Inferior parietal cortex (tissue), 1 donor: Measurements from ENCODE around the gene ANKRD39.

ENCODE experiments used
- DNase-seq: peaks from one replicate; pipeline ENCODE4 v3.0.0-alpha.2; 2016; ENCODE audit errors: extremely low spot score

Gene ANKRD39

GRCh38 chr2:96856776-96857666 is 795 bp downstream of the ANKRD39 start:
- peak; percentile 43 for DNase-seq

GRCh38 chr2:96853321-96853720 is 4.5 kb downstream of the ANKRD39 start:
- no peak for DNase-seq

GRCh38 chr2:96852667-96853066 is 5.1 kb downstream of the ANKRD39 start:
- no peak for DNase-seq

GRCh38 chr2:96848264-96848663 is 9.6 kb downstream of the ANKRD39 start:
- DNase-seq = no peak

GRCh38 chr2:96847586-96847985 is 10.2 kb downstream of the ANKRD39 start:
- DNase-seq = no peak

GRCh38 chr2:96846825-96847224 is 11.0 kb downstream of the ANKRD39 start:
- DNase-seq = no peak

- DNase-seq = no peak
Measured at GRCh38 chr2:96844405-96844808, 13.4 kb downstream of the ANKRD39 start.

- DNase-seq = no peak
Measured at GRCh38 chr2:96843538-96844268, 14.1 kb downstream of the ANKRD39 start, which contains the start of gene ANKRD23. Gene ANKRD23, minus strand, starts transcription at chr2:96844021. Its CDS starts 29 bp downstream, at chr2:96843992.

GRCh38 chr2:96842600-96842999 is 15.2 kb downstream of the ANKRD39 start:
- DNase-seq = no peak

GRCh38 chr2:96841701-96842495 is 15.9 kb downstream of the ANKRD39 start:
- no peak for DNase-seq

GRCh38 chr2:96839875-96840850 is 17.7 kb downstream of the ANKRD39 start:
- no peak for DNase-seq

GRCh38 chr2:96839293-96839874 is 18.4 kb downstream of the ANKRD39 start:
- no peak for DNase-seq

- DNase-seq = no peak
Measured at GRCh38 chr2:96838345-96839292, 19.2 kb downstream of the ANKRD39 start.

GRCh38 chr2:96837575-96837974 is 20.2 kb downstream of the ANKRD39 start:
- DNase-seq = no peak

GRCh38 chr2:96835830-96836229 is 22.0 kb downstream of the ANKRD39 start:
- no peak for DNase-seq

GRCh38 chr2:96832754-96833507 is 24.9 kb downstream of the ANKRD39 start:
- DNase-seq = no peak

- no peak for DNase-seq
Measured at GRCh38 chr2:96832408-96832753, 25.4 kb downstream of the ANKRD39 start.

GRCh38 chr2:96831679-96832078 is 26.1 kb downstream of the ANKRD39 start:
- no peak for DNase-seq
